Uterus (tissue), 2 donors: ENCODE measurements around the gene PNISR.

Experiments
- CTCF ChIP-seq, 4 experiments: fragments of 200-600 bp in 2 of 4; fragments of 450-650 bp in 2 of 4; sonication (generic) in 2 of 4; IDR thresholded peaks; one replicate each; pipeline ENCODE4 v1.5.1; 2016 to 2019; ENCODE audit warnings: antibody characterized with exemption in 4 of 4, mild to moderate bottlenecking in 2 of 4, moderate library complexity in 1 of 4
- POLR2A ChIP-seq, 2 donors: fragments of 450-650 bp; IDR thresholded peaks; one replicate each; pipeline ENCODE4 v1.6.1; 2016; ENCODE audit warnings: antibody characterized with exemption in 2 of 2, mild to moderate bottlenecking in 1 of 2, moderate library complexity in 1 of 2

DNA sequence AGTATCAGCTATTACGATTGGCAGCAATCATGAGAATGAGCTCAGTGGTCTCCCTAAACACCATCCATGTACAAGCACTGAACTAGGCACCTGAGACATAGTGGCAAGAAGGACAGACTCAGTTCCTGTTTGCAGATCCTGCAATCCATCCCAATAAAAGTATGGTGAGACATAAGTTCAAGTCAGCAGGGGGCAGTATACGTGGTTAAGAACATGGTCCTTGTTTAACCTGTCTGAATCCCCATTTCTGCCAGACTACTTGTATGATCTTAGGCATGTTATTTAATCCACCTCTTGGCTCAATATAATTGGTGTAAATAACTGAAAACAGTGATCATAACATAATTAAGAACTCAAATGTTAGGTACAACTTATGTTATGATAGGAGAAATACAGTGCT is 33.2 kb upstream of the PNISR start:
- no peak for TF ChIP-seq POLR2A (IDR thresholded peaks at IDR 0.05)
- no peak for TF ChIP-seq CTCF (IDR thresholded peaks at IDR 0.05)
